Measurements from ENCODE around the gene CLIC1.
"Not testable (repeated sequence)": the region's sequence is repeated elsewhere in the genome, so short reads cannot be mapped to it uniquely, and the experiment has no call there.

The CLIC1 gene

DNA sequence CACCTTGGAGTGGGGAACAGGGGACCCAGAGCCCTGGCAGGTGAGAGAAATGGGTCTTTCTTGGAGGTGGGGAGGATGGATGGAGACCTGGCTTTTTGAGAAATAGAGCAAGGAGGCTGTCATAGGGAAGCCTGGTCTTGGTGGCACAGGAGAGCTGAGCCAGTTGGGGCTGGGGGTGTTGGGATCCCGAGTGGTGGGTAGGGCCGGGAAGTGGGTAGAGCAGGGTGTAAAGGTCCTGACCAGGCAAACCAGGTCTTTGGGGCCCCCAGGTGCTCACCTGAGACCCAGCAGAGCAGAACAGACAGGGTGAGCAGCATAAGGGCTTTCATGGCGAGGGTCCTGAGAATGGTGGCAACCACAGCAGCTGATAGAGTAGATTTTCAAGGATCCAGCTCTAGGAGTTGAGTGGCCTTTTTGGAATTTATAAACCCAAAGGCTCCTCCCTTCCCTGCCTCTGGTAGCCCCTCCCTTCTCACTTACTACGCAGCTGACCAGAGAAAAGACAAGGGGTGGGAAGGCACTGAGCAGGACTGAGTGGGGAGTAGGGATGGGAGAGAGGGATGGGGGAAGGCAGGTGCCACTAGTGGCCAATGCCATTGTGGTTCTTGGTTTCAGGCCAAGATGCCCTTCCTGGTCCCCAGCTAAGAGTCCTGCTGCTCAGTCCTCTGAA lies 14.8 kb downstream of the CLIC1 start, which contains the start of gene LY6G6C:
Gene LY6G6C (minus strand): TSS at position 396 of the 670 bp plus-strand sequence. CDS start 67 bp downstream, at position 329.
- DNase-seq, result no peak

DNA sequence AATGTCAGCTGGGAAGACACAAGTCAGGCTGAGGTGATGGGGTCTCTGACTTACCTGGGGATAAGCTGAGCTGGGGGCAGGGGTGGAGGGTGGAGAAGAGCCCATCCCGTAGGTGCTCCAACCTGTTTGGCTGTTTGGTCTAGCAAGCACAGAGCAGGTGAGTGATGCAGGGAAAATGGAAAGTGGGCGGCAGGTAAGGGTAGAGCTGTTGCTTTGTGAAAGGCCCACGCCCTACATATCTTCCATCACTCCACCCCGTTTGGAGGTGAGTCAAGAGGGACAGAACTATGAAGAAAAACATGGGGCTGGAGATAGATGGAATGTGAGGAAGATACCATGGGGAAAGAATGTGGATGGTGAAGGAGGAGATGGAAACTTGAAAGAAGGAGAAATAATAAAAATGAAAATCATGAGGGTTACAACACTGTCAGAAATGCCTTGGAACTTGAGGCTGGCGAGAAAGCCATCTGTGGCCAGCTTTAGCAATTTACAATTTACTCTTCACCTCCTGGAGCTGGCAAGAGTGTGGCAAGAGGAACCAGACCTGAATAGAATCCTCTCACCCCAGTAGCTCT lies 16.0 kb downstream of the CLIC1 start:
- DNase-seq, result no peak

DNA sequence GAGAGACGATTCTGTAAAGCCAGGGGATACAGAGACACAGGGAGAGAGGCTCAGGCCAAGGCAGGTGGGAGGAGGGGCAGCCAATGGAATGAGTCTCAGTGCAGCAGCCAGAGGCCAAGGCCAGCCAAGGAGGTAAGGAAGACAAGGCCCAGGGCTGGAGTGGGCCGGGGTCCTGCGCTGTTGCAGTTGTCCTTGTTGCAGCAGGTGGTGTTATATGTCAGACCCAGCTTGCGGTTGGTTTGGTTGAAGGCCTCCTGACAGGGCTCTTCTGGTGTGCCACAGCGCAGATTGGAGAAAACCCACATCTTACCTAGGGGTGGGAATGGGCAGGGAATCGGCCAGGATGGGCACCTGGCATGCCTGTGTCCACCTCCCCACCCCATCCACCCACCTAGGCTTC lies 17.3 kb downstream of the CLIC1 start:
- no peak for DNase-seq

DNA sequence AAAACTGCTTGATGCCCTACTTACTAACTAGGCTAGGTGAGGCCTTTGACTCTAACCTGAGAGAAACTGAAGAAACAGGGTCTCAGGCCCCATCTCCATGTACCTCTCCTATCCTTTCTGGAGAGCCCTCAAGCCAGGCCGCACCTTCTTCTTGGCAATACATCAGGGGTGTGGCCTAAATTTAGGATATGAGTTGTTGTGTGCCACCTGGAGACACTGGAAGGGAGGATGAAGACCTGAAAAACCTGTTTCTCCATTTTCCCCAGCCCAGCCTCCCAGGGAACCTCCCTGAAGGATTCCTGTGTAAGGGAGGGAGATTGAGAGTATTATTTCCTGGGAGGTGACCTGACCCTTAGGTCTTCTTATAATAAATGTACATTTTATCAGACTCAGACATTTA lies 18.1 kb downstream of the CLIC1 start:
- DNase-seq, result no peak

DNA sequence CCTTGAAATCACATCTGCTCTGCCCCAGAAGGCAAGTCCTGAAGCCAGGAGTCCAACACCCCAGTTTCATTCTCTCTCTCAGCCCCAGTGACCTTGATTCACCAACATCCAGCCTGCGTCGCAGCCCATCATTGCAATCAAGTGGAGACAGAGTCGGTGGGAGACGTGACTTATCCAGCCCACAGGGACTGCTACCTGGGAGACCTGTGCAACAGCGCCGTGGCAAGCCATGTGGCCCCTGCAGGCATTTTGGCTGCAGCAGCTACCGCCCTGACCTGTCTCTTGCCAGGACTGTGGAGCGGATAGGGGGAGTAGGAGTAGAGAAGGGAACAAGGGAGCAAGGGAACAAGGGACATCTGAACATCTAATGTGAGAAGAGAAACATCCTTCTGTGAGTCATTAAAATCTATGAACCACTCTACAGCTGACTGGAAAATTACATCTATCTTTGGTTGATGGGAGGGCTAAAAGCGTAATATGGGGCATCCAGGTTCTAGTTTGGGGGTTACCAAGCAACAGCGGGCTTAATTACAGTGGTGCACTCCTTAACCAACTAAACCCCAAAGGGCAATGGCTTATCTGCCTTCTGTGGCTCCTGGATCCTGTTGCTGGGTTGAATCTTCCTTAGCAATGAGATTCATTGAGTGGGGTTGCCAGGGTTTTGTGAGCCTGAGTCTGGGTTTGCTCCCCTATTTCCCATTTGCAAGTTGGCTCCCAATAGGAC lies 18.7 kb downstream of the CLIC1 start:
- DNase-seq, result peak; percentile 70 to 74

DNA sequence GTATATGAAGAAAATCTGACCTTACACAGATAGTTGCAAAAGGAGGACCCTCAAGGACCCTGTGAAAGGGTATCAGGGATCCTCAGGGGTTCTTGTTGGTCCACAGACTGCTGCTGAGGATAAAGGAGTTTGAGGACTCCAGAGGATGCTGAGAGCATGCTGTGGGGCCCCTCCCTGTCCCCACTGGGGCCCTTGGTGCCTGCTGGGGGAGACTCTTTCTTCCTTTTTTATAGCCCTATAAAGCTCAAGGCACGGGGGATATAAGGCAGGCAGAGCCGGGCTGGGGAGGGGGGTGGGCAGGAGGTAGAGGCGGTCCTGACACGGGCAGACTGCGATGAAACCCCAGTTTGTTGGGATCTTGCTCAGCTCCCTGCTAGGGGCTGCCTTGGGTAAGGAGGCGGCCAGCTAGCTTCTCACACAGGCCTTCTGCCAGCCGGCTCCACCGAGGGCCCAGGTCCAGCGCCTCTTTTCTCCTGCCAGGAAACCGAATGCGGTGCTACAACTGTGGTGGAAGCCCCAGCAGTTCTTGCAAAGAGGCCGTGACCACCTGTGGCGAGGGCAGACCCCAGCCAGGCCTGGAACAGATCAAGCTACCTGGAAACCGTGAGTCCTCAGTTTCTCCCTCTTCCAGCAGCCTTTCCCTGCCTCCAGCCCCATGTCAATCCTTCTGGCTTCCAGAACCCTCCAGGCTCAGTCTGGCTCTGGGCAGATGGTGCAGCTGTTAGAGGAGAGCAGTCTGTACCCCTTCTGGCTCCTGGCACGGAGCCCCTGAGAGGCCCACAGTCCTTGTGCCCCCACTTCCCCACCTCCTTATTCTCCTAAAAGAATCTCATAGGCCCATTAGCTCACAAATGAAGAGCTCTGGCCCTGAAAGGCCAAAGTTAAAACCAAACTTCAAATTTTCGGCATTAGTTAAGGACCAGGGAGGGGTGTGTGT lies 21.0 kb downstream of the CLIC1 start, which contains the start of gene LY6G6D:
Gene LY6G6D (plus strand): TSS at position 327 of the 937 bp plus-strand sequence. CDS start 8 bp downstream, at position 335.
- DNase-seq, result no peak

DNA sequence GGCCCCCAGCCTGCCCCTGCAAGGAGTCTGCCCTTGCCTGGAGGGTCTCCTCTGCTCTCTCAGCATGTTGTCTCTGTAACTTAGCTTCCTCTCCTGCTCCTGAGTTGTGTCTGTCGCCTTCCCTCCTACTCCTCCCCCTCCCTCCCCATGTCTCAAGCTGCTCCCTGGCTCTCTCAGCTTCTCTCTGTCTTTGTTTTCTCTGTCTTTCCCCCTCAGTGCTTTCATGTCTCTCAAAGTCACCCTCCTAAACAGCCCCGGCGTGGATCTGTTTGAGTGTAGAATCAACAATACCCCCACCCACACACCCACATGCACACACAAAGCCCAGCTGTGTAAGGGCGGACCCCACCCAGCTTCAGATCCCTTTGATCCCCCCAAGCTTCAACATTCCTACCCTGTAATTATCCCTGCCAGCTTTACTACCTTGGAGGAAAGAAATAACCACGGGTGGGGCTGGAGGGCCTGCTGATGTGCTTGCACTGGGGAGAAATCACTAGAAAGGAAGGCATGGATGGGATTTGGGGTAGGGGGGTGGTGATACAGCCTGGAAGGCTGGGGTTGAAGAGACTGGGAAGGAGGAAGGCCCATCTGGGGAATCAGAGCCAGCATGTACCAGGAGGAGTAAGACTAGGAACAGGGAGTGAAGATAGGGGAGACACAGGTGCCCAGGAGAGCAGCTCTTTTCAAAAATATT lies 22.2 kb downstream of the CLIC1 start:
- no peak for DNase-seq

DNA sequence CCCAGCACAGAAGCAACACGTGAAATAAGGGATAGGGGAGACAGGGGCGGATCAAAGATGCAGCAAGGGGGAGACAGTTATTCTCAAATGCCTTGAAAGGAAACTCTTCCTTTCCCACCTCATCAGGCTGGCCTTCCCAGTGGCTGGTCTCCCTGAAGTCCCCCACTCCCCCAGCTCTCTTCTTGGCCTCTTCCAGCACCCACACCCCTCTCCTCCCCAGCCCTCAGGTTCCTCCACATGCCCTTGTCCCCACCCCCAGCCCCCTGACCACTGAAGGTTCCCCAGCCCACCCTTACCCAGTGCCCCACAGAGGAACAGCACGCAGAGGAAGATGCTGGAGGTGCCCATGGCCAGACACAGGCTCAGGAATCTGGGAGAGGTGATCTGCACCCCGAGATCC lies 22.9 kb downstream of the CLIC1 start:
- DNase-seq, result no peak

DNA sequence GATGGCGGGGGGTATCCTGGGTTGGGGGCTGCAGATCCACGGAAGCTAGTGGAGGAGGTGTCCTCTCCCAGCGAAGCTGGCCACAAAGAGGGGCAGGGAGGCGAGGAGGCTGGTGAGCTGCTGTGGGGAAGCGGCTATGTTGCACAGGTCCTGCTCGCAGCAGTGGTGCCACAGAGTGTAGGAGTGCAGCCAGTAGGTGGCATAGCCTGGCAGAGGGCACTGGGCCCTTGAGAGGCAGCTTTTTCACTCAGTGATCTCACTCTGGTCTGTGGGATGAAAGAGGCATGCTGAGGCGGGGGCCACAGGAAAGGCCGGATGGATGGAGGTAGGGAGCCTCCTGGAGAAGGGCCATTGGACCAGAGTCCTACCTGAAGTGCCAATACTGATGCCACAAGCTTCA lies 24.0 kb downstream of the CLIC1 start:
- no peak for DNase-seq

DNA sequence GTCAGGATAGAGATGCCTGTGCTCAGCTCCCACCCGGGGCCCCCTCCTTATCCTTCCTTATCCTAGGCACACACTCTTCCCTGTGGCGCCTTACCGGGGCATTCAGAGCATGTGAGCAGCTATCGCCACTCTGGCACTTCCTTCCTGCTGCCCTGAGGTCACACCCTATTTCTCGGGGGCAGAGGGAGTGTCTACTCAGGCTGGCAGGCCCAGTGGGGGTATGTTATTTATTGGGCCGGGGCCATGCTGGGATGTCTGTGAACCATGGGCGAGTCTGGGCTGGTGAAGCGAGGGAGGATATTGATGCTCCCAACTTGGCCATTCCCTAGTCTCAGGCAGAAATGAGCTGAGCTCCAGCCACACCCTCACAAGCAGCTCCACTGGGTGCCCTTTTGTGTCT lies 25.1 kb downstream of the CLIC1 start:
- DNase-seq, result no peak

DNA sequence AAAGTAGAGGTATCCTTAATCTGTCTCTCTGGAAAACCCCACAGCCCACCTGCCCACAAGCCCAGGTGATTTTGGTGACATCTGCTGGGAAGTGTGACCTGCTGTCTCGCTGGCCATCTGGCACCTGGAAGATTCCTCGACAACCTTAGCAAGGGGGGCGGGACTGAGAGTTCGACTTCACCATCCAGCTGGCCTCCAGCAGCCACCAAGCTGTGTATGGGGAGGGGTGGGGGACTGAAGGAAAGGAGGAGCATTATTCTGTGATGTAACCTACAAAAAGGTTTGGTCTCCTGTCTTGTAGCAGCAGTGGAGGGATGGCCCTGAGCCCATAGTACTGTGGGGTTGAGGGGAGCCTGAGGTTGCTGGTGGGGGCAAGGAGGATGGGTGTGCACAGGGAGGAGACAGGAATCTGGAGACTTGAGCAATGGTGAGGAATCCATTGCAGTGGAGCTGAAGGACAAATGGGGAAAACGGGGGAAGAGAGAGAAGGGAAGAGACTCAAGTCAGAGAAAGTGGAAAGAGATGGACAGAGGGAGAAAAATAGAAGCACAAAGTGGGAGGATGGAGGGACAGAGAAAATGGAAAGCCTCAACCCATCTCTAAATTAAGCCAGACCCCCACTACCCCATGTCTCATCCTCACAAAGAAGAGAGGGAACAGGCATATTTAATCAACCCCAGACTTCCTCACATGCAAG lies 25.7 kb downstream of the CLIC1 start:
- no peak for DNase-seq

DNA sequence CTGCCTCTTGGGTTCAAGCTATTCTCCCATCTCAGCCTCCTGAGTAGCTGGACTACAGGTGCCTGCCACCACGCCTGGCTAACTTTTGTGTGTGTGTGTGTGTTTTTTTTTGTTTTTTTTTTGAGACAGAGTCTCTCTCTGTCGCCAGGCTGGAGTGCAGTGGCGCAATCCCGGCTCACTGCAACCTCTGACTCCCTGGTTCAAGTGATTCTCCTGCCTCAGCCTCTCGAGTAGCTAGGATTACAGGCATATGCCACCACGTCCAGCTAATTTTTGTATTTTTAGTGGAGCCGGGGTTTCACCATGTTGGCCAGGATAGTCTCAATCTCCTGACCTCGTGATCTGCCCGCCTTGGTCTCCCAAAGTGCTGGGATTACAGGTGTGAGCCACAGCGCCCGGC lies 27.2 kb downstream of the CLIC1 start:
- DNase-seq, result not testable (repeated sequence)

DNA sequence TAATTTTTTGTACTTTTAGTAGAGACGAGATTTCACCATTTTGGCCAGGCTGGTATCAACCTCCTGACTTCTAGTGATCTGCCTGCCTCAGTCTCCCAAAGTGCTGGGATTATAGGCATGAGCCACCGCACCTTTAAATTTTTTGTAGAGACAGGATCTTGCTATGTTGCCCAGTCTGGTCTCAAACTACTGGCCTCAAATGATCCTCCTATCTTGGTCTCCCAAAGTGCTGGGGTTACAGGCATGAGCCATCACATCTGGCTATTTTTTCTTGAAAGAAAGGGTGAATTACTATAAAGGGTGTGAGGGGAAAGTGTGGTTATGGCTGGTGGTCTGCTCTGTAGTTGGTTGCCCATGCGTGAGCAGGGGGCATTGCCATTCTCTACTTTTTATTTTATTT lies 28.1 kb downstream of the CLIC1 start:
- no peak for DNase-seq

DNA sequence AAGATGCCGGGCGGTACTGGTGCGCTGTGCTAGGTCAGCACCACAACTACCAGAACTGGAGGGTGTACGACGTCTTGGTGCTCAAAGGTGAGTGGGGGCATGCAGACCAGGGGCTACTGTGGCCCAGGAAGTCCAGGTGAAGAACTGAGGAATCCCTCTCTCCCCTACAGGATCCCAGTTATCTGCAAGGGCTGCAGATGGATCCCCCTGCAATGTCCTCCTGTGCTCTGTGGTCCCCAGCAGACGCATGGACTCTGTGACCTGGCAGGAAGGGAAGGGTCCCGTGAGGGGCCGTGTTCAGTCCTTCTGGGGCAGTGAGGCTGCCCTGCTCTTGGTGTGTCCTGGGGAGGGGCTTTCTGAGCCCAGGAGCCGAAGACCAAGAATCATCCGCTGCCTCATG lies 28.6 kb downstream of the CLIC1 start:
- DNase-seq, result no peak

DNA sequence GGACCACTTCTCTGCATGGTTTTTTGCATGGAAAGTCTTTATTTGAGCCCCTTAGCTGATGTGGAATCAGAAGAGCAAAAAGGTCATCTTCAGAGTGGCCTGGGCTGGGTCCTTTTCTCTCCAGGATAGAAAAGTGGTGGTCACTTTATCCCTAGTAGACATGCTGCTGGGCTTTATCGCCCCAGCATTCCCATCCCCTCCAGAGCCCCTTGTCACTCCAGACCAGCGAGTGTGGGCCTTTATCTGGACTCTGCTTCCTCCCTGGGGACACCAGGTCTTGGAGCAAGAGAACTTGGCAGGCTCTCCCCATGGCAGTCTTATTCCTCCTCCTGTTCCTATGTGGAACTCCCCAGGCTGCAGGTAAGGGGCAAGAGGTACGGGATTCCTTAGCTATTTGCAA lies 29.7 kb downstream of the CLIC1 start, which contains the start of gene LY6G6F:
Gene LY6G6F (plus strand): TSS at position 268 of the 400 bp plus-strand sequence. CDS start 41 bp downstream, at position 309.
- DNase-seq, result no peak

DNA sequence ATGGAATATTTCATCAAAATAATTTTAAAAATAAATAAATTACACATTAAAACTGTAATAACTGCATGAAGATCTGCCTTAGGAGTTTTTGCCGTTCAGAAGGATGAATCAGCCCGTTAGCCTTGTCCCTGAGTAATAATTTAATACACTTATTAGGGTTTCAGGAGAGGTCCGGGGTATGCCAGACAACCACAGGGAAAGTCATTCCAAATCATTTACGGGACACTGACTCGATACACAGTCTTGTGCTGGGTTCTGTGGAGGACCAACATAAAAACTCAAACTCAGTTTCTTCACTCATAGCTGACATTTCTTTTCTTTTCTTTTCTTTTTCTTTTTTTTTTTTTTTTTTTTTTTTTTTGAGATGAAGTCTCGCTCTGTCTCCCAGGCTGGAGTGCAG lies 30.4 kb downstream of the CLIC1 start:
- no peak for DNase-seq

DNA sequence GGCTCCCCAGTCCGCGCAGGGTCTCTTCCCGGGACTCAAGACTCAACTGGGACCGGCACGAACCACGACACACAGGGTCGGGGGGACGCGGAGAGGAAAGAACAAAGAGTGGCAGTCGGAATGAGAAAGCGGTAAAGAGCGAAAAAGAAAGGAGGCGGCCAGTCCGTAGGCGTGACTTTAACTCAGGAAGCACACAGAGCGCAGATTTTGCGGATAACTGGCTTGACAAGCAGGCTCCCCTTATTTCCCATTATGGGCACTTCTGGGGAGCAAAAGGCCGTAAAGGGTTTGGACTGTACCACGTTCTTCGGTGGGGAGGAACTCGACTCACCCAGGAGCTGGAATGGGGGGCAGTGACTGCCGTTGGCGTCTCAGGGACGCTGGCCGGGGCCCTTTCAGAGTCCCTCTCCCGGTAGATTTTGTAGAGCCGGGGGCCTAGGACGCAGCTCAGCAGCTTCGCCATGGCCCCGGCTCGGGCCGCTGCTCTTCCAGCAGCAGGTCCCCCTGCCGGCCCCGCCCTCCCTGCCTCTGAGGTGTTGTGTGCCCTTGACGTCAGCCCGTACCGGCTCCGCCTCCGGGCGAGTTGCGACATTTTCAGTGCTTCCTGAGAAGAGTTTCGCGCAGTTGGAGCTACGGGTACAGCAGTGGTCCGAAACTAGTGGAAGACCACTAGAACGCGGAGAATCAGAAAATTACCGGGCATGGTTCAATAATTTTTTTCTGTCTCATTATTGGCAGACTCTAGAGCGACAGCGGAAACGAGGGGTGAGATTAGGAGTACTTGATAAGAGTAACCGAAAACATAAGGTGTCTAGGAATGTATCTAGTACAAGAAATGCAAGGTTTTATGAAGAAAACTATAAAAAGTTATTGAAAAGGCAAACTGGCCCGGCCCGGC lies 33.3 kb downstream of the CLIC1 start, which contains the start of gene ABHD16A:
Gene ABHD16A (minus strand): TSS at position 506 of the 898 bp plus-strand sequence. CDS start 43 bp downstream, at position 463.
- DNase-seq, result peak; percentile 95

DNA sequence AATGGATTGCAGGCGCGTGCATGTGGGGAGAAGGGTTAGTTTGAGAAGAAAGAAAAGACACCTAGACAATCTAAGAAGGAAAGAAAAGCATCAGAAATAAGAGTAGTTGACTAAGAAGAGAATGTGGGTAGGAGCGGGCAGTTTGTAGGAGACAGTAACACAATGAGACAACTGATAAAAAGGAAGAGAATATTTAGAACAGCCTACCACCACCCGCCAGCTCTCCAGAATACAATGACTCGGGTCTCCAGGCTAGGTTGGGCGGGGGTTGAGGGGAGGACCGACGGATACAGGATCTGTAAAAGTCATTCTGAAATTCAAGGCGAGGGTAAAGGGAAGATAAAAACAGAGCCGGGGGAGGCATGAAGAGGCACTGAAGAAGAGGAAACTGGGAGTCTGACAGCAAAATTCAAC lies 33.9 kb downstream of the CLIC1 start:
- no peak for DNase-seq

DNA sequence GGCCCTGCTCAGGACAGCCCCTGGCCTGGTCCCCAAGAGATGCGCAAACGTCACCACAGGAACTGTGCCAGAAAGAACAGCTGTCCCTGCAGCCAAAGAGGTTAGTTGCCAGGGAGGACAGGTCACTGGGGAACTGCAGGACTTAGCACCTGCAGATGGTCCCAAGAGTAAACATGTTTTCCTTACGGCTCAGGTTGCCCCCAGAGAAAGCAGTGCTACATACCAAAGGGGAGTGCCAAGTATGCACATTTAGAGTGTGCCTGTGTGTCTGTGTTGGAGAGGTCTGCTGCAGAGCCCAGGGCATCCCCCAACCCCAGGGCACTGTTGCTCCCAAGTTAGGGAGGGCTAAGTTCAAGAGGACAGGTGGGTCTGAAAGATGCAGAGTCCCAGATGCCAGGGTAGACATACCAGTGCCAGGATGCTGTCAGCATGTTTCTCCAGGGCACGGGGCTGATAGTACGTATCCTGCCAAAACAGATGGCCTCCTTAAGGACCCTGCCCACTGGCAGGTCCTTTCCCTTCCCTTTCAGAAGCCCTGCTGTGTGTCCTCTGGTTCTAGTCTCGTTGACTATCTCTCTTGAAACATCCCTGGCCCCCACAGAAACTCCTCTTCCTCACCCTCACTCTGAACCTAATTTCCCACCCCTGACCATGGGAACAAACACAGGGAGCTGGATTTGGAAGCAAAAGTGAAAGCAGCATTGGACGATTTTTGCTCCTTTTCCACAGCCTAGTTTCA lies 34.5 kb downstream of the CLIC1 start:
- peak in 1 of 2 experiments; percentile 10 for DNase-seq

Data from NCI-H1930 (cell line).